ENCODE measurements around the gene PPM1B.

DNA sequence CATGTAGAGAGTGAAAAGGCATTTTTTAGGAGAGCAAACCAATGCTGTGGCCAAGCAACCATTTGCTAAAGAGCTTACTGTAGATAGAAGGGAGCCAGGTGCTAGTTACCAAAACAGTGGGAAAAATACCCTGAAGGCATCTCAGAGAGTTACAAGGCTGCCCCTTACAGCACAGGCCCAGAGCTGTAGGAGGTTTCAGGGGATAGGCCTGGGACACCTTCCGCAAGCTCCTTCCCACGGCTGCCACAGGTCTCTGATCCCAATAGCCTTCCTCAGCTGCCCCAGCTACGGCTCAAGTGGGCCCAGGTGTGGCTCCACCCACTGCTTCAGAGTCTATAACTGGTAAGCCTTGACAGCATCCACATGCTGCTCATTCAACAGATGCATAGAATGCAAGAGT, 18.2 kb upstream of the PPM1B start:
- TF ChIP-seq ZNF416 (tag by site-specific recombination; IDR thresholded peaks at IDR 0.05) (no peak), ZNF837 (tag by site-specific recombination; IDR thresholded peaks at IDR 0.05) (no peak), ZNF830 (tag by site-specific recombination; IDR thresholded peaks at IDR 0.05; ENCODE audit: low read depth) (no peak), EGR2 (tag by site-specific recombination; IDR thresholded peaks at IDR 0.05; ENCODE audit: low read depth) (no peak), ZNF274 (IDR thresholded peaks at IDR 0.05; ENCODE audit: low read length) (no peak), ZNF274 (tag by site-specific recombination; IDR thresholded peaks at IDR 0.05; ENCODE audit: borderline replicate concordance) (no peak), ZNF792 (tag by site-specific recombination; IDR thresholded peaks at IDR 0.05) (no peak)
- TF ChIP-seq, protein P1, sequence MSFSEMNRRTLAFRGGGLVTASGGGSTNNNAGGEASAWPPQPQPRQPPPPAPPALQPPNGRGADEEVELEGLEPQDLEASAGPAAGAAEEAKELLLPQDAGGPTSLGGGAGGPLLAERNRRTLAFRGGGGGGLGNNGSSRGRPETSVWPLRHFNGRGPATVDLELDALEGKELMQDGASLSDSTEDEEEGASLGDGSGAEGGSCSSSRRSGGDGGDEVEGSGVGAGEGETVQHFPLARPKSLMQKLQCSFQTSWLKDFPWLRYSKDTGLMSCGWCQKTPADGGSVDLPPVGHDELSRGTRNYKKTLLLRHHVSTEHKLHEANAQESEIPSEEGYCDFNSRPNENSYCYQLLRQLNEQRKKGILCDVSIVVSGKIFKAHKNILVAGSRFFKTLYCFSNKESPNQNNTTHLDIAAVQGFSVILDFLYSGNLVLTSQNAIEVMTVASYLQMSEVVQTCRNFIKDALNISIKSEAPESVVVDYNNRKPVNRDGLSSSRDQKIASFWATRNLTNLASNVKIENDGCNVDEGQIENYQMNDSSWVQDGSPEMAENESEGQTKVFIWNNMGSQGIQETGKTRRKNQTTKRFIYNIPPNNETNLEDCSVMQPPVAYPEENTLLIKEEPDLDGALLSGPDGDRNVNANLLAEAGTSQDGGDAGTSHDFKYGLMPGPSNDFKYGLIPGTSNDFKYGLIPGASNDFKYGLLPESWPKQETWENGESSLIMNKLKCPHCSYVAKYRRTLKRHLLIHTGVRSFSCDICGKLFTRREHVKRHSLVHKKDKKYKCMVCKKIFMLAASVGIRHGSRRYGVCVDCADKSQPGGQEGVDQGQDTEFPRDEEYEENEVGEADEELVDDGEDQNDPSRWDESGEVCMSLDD (tag by site-specific recombination; IDR thresholded peaks at IDR 0.05), result no peak
- TF ChIP-seq, protein P2, sequence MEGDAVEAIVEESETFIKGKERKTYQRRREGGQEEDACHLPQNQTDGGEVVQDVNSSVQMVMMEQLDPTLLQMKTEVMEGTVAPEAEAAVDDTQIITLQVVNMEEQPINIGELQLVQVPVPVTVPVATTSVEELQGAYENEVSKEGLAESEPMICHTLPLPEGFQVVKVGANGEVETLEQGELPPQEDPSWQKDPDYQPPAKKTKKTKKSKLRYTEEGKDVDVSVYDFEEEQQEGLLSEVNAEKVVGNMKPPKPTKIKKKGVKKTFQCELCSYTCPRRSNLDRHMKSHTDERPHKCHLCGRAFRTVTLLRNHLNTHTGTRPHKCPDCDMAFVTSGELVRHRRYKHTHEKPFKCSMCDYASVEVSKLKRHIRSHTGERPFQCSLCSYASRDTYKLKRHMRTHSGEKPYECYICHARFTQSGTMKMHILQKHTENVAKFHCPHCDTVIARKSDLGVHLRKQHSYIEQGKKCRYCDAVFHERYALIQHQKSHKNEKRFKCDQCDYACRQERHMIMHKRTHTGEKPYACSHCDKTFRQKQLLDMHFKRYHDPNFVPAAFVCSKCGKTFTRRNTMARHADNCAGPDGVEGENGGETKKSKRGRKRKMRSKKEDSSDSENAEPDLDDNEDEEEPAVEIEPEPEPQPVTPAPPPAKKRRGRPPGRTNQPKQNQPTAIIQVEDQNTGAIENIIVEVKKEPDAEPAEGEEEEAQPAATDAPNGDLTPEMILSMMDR (tag by site-specific recombination; IDR thresholded peaks at IDR 0.05), result no peak
- TF ChIP-seq, protein P3, sequence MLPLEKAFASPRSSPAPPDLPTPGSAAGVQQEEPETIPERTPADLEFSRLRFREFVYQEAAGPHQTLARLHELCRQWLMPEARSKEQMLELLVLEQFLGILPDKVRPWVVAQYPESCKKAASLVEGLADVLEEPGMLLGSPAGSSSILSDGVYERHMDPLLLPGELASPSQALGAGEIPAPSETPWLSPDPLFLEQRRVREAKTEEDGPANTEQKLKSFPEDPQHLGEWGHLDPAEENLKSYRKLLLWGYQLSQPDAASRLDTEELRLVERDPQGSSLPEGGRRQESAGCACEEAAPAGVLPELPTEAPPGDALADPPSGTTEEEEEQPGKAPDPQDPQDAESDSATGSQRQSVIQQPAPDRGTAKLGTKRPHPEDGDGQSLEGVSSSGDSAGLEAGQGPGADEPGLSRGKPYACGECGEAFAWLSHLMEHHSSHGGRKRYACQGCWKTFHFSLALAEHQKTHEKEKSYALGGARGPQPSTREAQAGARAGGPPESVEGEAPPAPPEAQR (tag by site-specific recombination; IDR thresholded peaks at IDR 0.05), result no peak
- TF ChIP-seq, protein P4, sequence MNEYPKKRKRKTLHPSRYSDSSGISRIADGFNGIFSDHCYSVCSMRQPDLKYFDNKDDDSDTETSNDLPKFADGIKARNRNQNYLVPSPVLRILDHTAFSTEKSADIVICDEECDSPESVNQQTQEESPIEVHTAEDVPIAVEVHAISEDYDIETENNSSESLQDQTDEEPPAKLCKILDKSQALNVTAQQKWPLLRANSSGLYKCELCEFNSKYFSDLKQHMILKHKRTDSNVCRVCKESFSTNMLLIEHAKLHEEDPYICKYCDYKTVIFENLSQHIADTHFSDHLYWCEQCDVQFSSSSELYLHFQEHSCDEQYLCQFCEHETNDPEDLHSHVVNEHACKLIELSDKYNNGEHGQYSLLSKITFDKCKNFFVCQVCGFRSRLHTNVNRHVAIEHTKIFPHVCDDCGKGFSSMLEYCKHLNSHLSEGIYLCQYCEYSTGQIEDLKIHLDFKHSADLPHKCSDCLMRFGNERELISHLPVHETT (tag by site-specific recombination; IDR thresholded peaks at IDR 0.05), result no peak
- TF ChIP-seq, protein P5, sequence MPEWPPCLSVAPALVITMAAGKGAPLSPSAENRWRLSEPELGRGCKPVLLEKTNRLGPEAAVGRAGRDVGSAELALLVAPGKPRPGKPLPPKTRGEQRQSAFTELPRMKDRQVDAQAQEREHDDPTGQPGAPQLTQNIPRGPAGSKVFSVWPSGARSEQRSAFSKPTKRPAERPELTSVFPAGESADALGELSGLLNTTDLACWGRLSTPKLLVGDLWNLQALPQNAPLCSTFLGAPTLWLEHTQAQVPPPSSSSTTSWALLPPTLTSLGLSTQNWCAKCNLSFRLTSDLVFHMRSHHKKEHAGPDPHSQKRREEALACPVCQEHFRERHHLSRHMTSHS (tag by site-specific recombination; IDR thresholded peaks at IDR 0.05), result no peak
